B cell (primary cell): ENCODE data around the gene ERI2. TPM values are rescaled to one million over a fixed set of nuclear protein-coding genes. Genes with fewer than 3 reads are reported as not detected.
A peak's percentile ranks its signal among the peaks of the same experiment; 100 is the strongest.

Experiments used
- ATAC-seq: fragments of 200-7000 bp; cut with Tn5 transposase; one replicate; pipeline ENCODE4 v1.10.0; 2021; ENCODE audit warnings: low read depth, mild to moderate bottlenecking, moderate number of reproducible peaks, moderate library complexity
- CTCF ChIA-PET: fragments of 350-600 bp; sonication (Branson Sonifier 250); formaldehyde crosslinking; loops from one replicate; lab custom pipeline; 2021; ENCODE audit warnings: antibody characterized with exemption, inconsistent platforms; lab: Charles Lee
- POLR2A ChIA-PET: fragments of 350-600 bp; sonication (Branson Sonifier 250); formaldehyde crosslinking; loops from one replicate; lab custom pipeline; 2021; ENCODE audit warnings: antibody characterized with exemption; lab: Charles Lee
- DNase-seq: peaks from one replicate; pipeline ENCODE4 v3.0.0; 2013
- H2AFZ ChIP-seq: 2 replicates; pipeline ENCODE4 v1.6.1; 2012; ENCODE audit warnings: mild to moderate bottlenecking, low read depth, low read length; ENCODE audit not compliant: insufficient read depth, poor library complexity, severe bottlenecking
- H3K27ac ChIP-seq, 2 donors: 1 replicate in 1 of 2; 2 replicates in 1 of 2; pipeline ENCODE4 v1.5.1; 2012 to 2013; ENCODE audit warnings: low read length in 2 of 2, mild to moderate bottlenecking in 2 of 2, moderate library complexity in 1 of 2
- H3K27me3 ChIP-seq, 4 experiments: fragments of 200-600 bp in 1 of 4; sonication (generic) in 1 of 4; replicated peaks in 1 of 4; 1 replicate in 2 of 4; 2 replicates in 2 of 4; pipeline versions ENCODE4 v1.6.1 to v1.7.0; 2013 to 2016; ENCODE audit warnings: low read length in 3 of 4, mild to moderate bottlenecking in 2 of 4, mixed read lengths in 1 of 4, moderate library complexity in 1 of 4; ENCODE audit not compliant: insufficient read depth in 4 of 4, control insufficient read depth in 3 of 4; ENCODE audit errors: control extremely low read depth in 1 of 4
- H3K36me3 ChIP-seq, 2 experiments: replicated peaks in 1 of 2; 1 replicate in 1 of 2; 2 replicates in 1 of 2; pipeline versions ENCODE4 v1.6.1 to v1.7.1; 2013; ENCODE audit warnings: low read length in 1 of 2; ENCODE audit not compliant: insufficient read depth in 2 of 2, control insufficient read depth in 1 of 2; ENCODE audit errors: control extremely low read depth in 1 of 2, extremely low read depth in 1 of 2
- H3K4me1 ChIP-seq, 2 donors: fragments of 200-600 bp in 1 of 2; sonication (generic) in 1 of 2; 1 replicate in 1 of 2; 2 replicates in 1 of 2; pipeline versions ENCODE4 v1.5.1 to v1.6.1; 2013 to 2017; ENCODE audit warnings: low read length in 2 of 2; ENCODE audit not compliant: control insufficient read depth in 2 of 2, insufficient read depth in 2 of 2
- H3K4me2 ChIP-seq: replicated peaks from 2 replicates; pipeline ENCODE3; 2012; ENCODE audit warnings: mild to moderate bottlenecking, low read depth, low read length; ENCODE audit not compliant: poor library complexity, severe bottlenecking
- H3K4me3 ChIP-seq, 5 experiments: fragments of 200-600 bp in 1 of 5; sonication (generic) in 1 of 5; 1 replicate in 3 of 5; 2 replicates in 2 of 5; pipeline versions ENCODE4 v1.5.1 to v1.7.0; 2011 to 2016; ENCODE audit warnings: low read length in 4 of 5, mild to moderate bottlenecking in 4 of 5, low read depth in 2 of 5, control low read depth in 1 of 5, moderate library complexity in 1 of 5; ENCODE audit not compliant: insufficient read depth in 1 of 5; ENCODE audit errors: control extremely low read depth in 1 of 5, extremely low read depth in 1 of 5
- H3K79me2 ChIP-seq: fragments of 200-600 bp; sonication (generic); one replicate; pipeline ENCODE4 v1.6.0; 2016; ENCODE audit warnings: low read length; ENCODE audit not compliant: control insufficient read depth, insufficient read depth
- H3K9ac ChIP-seq: fragments of 200-600 bp; sonication (generic); 2 replicates; pipeline ENCODE4 v1.6.1; 2017; ENCODE audit warnings: mild to moderate bottlenecking, low read length, moderate library complexity
- H3K9me3 ChIP-seq, 3 donors: one replicate each; pipeline versions ENCODE4 v1.6.1 to v1.7.1; 2013; ENCODE audit warnings: low read length in 2 of 3; ENCODE audit not compliant: control insufficient read depth in 2 of 3, insufficient read depth in 1 of 3; ENCODE audit errors: control extremely low read depth in 1 of 3
- H4K20me1 ChIP-seq: 2 replicates; pipeline ENCODE4 v1.6.0; 2012; ENCODE audit warnings: mild to moderate bottlenecking, low read length; ENCODE audit not compliant: insufficient read depth, control insufficient read depth, poor library complexity, severe bottlenecking
- H3K27ac Mint-ChIP-seq: one replicate; pipeline ENCODE4 v1.8.0; 2021; ENCODE audit warnings: mixed read lengths
- H3K27me3 Mint-ChIP-seq: one replicate; pipeline ENCODE4 v1.8.0; 2021; ENCODE audit warnings: mixed read lengths
- H3K4me1 Mint-ChIP-seq: one replicate; pipeline ENCODE4 v1.8.0; 2021; ENCODE audit warnings: mixed read lengths
- H3K4me3 Mint-ChIP-seq: one replicate; pipeline ENCODE4 v1.8.0; 2021; ENCODE audit warnings: mixed read lengths
- H3K9me3 Mint-ChIP-seq: one replicate; pipeline ENCODE4 v1.8.0; 2022; ENCODE audit warnings: mixed read lengths; ENCODE audit not compliant: insufficient read depth
- EZH2 ChIP-seq: IDR thresholded peaks from 2 replicates; pipeline ENCODE4 v1.6.1; 2012; ENCODE audit warnings: borderline replicate concordance, low read depth, mild to moderate bottlenecking, moderate library complexity, low read length; ENCODE audit not compliant: insufficient read depth, poor library complexity, severe bottlenecking
- WGBS: methylation state at CpG from one replicate; pipeline ENCODE4 v1.1.5; 2013; ENCODE audit warnings: missing lambda C conversion rate; ENCODE audit not compliant: insufficient coverage; 5-methylcytosine and 5-hydroxymethylcytosine counted together
- intact Hi-C: fragments of 100-400 bp; cut with micrococcal nuclease; formaldehyde crosslinking; loops from one replicate; pipeline ENCODE4 v1.10.0; 2022
- polyA plus RNA-seq: library from polyadenylated mRNA; depleted of rRNA; stranded (reverse); fragments of >200 nt; gene quantifications from 2 replicates; pipeline ENCODE4 v1.2.3, GENCODE V29; 2012
- total RNA-seq, 2 donors: library from RNA; stranded (reverse); fragments of 120-200 nt in 1 of 2; gene quantifications; 1 replicate in 1 of 2; 2 replicates in 1 of 2; pipeline versions ENCODE4 v1.2.3 to v1.2.4, GENCODE V29; 2013 to 2022
- TF ChIP-seq, protein P1 (sequence below): fragments of 200-600 bp; IDR thresholded peaks from one replicate; pipeline ENCODE4 v1.8.0; 2022; ENCODE audit warnings: antibody characterized with exemption, mild to moderate bottlenecking

Gene ERI2
- total and polyA plus RNA-seq, 2 donors (not counting 1 experiment from before 2014, with no cell fraction given), result 1.6 to 4.9 TPM

DNA sequence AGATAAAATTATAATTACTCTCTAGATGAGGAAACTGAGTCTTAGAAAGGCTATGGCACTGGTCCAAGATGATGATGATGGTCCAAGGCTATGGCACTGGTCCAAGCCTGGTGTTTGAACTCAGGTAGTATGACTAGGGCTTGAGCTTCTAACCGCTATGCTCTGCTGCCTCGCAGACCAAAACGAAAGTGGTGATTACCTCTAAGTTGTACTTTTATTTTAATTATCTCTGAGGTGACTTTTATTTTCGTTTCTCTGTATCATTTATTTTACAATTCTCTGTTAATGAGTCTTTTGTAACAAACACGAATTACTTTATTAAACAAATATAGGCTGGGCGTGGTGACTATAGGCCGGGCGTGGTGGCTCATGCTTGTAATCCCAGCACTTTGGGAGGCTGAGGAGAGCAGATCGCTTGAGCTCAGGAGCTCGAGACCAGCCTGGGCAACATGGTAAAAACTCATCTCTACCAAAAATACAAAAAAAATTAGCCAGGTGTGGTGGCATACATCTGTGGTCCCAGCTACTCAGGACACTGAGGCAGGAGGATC, 5.7 kb upstream of the ERI2 start:
- peaks cover 8% of the 10 kb centered on the region for H3K4me1 Mint-ChIP-seq
- Histone ChIP-seq H3K9me3 (no peaks in the 10 kb centered on the region), H3K79me2 (no peaks in the 10 kb centered on the region), H3K36me3 (no peaks in the 10 kb centered on the region), H3K27ac (no peak overlapping the region), H3K9ac (no peak overlapping the region), H3K4me3 (no peak overlapping the region), H2AFZ (no peak overlapping the region), H3K4me2 (no peak overlapping the region), H3K4me1 (peaks cover 5 to 9% of the 10 kb centered on the region in 2 donors), H3K27me3 (no peaks in the 10 kb centered on the region), H4K20me1 (no peaks in the 10 kb centered on the region)
- ATAC-seq (no peak), DNase-seq (no peak)
- 100% methylated on average over 2 of the region's 10 CpGs for WGBS
- CTCF ChIA-PET, result interaction anchor here (1.7 kb wide), 1 partner anchor 39 kb away, joined by 5 read pairs; no protein-coding TSS in a partner anchor
- POLR2A ChIA-PET, result no interaction called here
- H3K4me3 Mint-ChIP-seq, result no peak overlapping the region
- no peak overlapping the region for H3K27ac Mint-ChIP-seq
- TF ChIP-seq EZH2, result no peak
- TF ChIP-seq, protein P1, sequence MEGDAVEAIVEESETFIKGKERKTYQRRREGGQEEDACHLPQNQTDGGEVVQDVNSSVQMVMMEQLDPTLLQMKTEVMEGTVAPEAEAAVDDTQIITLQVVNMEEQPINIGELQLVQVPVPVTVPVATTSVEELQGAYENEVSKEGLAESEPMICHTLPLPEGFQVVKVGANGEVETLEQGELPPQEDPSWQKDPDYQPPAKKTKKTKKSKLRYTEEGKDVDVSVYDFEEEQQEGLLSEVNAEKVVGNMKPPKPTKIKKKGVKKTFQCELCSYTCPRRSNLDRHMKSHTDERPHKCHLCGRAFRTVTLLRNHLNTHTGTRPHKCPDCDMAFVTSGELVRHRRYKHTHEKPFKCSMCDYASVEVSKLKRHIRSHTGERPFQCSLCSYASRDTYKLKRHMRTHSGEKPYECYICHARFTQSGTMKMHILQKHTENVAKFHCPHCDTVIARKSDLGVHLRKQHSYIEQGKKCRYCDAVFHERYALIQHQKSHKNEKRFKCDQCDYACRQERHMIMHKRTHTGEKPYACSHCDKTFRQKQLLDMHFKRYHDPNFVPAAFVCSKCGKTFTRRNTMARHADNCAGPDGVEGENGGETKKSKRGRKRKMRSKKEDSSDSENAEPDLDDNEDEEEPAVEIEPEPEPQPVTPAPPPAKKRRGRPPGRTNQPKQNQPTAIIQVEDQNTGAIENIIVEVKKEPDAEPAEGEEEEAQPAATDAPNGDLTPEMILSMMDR, result no peak
- intact Hi-C loops, result no loop called here
- no peaks in the 10 kb centered on the region for H3K27me3 Mint-ChIP-seq
- H3K9me3 Mint-ChIP-seq, result no peaks in the 10 kb centered on the region

DNA sequence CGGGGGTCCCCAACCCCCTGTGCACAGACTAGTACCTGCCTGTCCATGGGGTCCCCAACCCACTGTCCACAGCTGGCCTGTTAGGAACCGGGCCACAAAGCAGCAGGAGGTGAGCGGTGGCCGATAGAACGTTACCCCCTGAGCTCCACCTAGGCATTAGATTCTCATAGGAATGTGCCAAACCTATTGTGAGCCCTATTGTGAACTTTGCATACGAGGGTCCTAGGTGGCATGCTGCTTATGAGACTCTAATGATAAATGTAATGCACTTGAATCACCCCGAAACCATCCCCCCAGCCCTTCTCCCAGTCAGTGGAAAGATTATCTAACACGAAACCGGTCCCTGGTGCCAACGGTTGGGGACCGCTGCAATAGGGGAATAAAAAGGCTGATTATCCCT, 1.6 kb upstream of the ERI2 start:
- intact Hi-C loops, result loop anchor here (5.0 kb wide), 1 partner anchor 46 kb away; the partner anchor contains the start of gene ACSM3
- WGBS, result 100% methylated on average over 2 of the region's 11 CpGs

More for the DNA sequence above, 1.6 kb upstream of the ERI2 start:
- Histone ChIP-seq H3K4me2 (peak overlapping the region; percentile 81), H3K36me3 (no peaks in the 10 kb centered on the region), H3K4me3 (no peak overlapping the region), H3K4me1 (peaks cover 5 to 19% of the 10 kb centered on the region in 2 donors), H3K27ac (no peak overlapping the region), H3K9me3 (no peaks in the 10 kb centered on the region), H3K79me2 (no peaks in the 10 kb centered on the region), H4K20me1 (no peaks in the 10 kb centered on the region), H3K9ac (no peak overlapping the region), H3K27me3 (no peaks in the 10 kb centered on the region), H2AFZ (no peak overlapping the region)
- ChIA-PET CTCF (no interaction called here), POLR2A (no interaction called here)
- ATAC-seq (no peak), DNase-seq (no peak)
- Mint-ChIP-seq H3K9me3 (no peaks in the 10 kb centered on the region), H3K27ac (no peak overlapping the region), H3K27me3 (no peaks in the 10 kb centered on the region), H3K4me3 (peak overlapping the region; percentile 79), H3K4me1 (peaks cover 15% of the 10 kb centered on the region)
- TF ChIP-seq EZH2, result no peak
- TF ChIP-seq, protein P1, result no peak
